Tibial nerve (tissue), 4 donors: ENCODE data around the gene DYRK1A.

Source experiments
- CTCF ChIP-seq, 5 experiments: fragments of 200-600 bp in 3 of 5; fragments of 450-650 bp in 2 of 5; sonication (generic) in 3 of 5; IDR thresholded peaks; one replicate each; pipeline ENCODE4 v1.5.1; 2016 to 2019; ENCODE audit warnings: antibody characterized with exemption in 5 of 5, mild to moderate bottlenecking in 3 of 5, moderate library complexity in 2 of 5
- EP300 ChIP-seq, 2 donors: sonication (generic); formaldehyde crosslinking; IDR thresholded peaks; one replicate each; pipeline ENCODE4 v1.6.1; 2017; ENCODE audit warnings: antibody characterized with exemption in 2 of 2, mild to moderate bottlenecking in 1 of 2
- POLR2A ChIP-seq, 2 donors: fragments of 450-650 bp; IDR thresholded peaks; one replicate each; pipeline ENCODE4 v1.6.1; 2017; ENCODE audit warnings: antibody characterized with exemption in 2 of 2, mild to moderate bottlenecking in 2 of 2, moderate library complexity in 2 of 2

DNA sequence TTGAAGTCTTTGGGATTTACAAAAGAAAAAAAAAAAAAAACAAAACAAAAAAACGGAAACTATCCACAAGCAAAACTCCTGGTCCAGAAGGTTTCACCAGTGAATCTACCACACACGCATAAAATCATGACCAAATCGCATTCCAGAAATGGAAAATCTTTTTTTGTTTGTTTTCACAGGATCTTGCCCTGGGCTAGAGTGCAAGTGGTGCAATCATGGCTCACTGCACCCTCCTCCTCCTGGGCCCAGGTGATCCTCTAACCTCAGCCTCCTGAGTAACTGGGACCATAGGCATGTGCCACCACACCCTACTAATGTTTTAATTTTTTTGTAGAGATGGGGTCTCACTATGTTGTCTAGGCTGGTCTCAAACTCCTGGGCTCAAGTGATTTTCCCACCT lies 100.5 kb downstream of the DYRK1A start:
- TF ChIP-seq EP300 (IDR thresholded peaks at IDR 0.05) (no peak), CTCF (IDR thresholded peaks at IDR 0.05) (no peak), POLR2A (IDR thresholded peaks at IDR 0.05) (no peak)
